GM18511 (cell line): Measurements from ENCODE around the gene CHST9.
"Not testable (repeated sequence)": the region's sequence is repeated elsewhere in the genome, so short reads cannot be mapped to it uniquely, and the experiment has no call there.

Source experiments
- ATAC-seq: cut with Tn5 transposase; IDR thresholded peaks from one replicate; pipeline ENCODE4 v1.9.1; 2021; ENCODE audit warnings: mild to moderate bottlenecking, moderate library complexity; ENCODE audit not compliant: unreplicated experiment

Gene CHST9

GRCh38 chr18:27010784-27011183 lies 174.3 kb downstream of the CHST9 start:
- ATAC-seq: no peak

GRCh38 chr18:27009293-27009692 lies 175.8 kb downstream of the CHST9 start:
- ATAC-seq: no peak

DNA sequence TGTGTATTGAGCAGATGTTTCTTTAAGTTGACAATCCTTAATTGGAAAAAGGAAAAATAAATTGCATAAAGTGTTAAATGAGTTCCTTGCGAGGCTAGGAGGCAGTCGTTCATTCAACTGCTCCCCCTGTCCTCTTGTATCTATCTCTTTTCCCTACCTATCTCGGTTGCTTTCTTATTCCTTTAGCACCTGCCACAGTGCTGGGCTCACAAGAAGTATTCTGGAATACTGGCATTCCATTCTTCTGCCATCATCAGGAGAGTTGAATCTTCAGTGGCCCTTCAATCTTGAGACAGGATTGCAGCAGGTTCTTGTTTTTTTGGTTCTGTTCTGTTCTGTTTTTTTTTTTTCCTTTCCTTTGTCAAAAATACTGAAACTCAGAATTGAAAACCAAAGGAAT lies 176.5 kb downstream of the CHST9 start:
- no peak for ATAC-seq

- no peak for ATAC-seq
Measured at GRCh38 chr18:27007880-27008279, 177.2 kb downstream of the CHST9 start.

- ATAC-seq: peak; percentile 76
Measured at GRCh38 chr18:27005589-27005988, 179.5 kb downstream of the CHST9 start.

DNA sequence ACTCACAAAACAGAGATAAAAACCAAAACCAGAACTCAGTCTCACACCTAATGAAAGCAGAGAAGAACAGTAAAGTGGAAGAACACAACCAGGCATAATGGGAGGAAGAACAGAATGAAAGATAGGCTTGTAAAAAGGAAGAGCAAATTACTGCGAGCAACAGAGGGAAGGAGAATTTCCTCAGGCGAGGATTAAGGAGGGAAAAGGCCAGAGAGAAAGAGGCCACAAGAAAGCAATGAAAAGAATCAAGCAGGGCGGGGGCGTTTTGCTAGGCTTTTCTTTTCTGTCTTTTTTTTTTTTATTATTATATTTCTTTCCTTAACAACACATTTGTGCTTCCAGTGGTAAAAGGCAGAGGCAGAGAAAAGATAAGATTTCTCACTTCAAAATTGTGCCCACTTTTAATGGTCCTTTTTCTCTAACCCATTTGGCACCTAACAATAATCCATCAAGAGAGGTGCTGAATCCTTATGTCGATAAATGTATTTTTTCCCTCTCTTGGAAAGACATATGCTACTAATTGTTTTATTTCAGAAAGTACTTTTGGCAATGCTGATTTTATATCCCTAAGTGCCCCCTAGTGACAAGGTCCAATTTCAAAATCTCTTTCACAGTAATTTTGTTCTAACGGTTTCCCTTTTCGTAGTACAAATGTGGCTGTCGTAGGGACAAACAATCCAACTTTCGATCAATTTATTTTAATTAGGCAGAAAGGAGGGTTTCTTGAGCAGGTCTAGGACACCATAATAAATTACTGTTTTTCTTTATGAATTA lies 180.9 kb downstream of the CHST9 start:
- ATAC-seq: no peak

- ATAC-seq: no peak
Measured at GRCh38 chr18:26999797-27000196, 185.3 kb downstream of the CHST9 start.

DNA sequence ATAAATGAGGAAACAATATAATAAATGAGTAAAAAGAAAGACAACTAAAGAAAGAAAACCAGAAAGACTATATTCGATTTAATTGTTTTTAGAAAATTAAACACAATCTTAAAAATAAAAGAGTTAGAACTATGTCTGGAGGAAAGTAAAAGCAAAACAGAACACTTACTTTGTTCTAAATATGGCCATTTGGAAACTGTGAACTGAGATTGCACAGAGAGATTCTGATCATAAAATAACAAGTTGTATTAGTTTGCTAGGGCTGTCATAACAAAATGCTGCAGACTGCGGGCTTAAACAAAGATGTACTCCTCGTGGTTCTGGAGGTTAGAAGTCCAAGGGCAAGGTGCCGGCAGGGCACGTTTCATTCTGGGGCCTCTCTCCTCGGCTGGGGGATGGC lies 191.5 kb downstream of the CHST9 start:
- peak; percentile 76 for ATAC-seq

GRCh38 chr18:26992926-26993325 lies 192.2 kb downstream of the CHST9 start:
- ATAC-seq: no peak

DNA sequence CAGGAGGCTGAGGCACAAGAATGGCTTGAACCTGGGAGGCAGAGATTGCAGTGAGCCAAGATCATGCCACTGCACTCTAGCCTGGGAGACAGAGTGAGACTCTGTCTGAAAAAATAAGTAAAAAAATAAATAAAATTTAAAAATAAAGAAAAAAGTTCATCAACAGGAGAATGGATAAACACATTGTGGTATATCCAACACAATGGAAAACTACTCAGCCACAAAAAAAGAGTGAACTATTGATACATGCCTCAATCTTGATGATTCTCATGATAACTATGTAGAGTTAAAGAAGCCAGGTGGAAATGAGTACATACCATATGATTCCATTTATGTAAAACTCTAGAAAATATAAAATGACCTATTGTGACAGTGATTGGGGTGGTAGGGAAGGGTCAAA lies 195.3 kb downstream of the CHST9 start:
- ATAC-seq: no peak

GRCh38 chr18:26981360-26982082 lies 203.6 kb downstream of the CHST9 start:
- ATAC-seq: no peak

GRCh38 chr18:26978812-26979341 lies 206.2 kb downstream of the CHST9 start:
- ATAC-seq: peak; percentile 99

GRCh38 chr18:26977781-26978180 lies 207.3 kb downstream of the CHST9 start:
- no peak for ATAC-seq

DNA sequence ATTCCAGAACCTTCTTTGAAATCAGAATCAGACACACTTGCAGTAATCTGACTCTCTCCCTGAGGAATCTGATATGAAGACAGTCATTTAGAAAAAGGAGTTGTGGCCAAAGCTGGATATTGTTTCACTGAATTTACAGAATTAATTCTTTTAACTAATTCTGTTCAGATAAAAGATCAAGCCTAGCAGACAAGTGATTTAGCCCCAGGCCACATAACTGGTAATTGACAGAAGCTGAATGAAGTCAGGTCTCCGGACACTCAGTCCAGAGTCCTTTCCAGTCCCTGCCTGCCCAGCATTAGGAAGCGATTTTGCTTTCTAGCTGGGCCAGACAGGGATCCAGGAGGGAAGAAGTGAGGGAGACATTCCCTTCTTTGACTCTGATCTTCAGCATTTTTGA lies 208.9 kb downstream of the CHST9 start:
- no peak for ATAC-seq

GRCh38 chr18:26972549-26972948 lies 212.6 kb downstream of the CHST9 start:
- not testable (repeated sequence) for ATAC-seq

DNA sequence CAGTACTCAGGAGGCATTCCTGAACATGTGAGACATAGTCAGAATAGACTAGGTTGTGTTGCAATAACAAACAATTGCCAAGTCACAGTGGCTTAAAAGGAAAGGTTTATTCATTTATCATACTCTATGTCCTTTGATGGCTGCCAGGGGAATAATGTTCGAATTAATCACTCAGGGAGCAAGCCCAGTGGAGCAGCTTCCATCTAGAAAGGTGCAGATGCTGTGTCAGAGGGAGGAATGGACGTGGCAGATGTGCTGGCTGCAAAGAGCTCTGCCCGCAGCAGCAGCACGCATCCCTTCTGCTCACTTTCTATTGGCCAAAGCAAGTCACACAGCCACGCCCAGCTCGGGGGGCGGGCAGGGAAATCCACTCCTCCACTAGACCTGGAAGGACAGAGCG lies 213.7 kb downstream of the CHST9 start:
- ATAC-seq: no peak

GRCh38 chr18:26970637-26971036 lies 214.5 kb downstream of the CHST9 start:
- no peak for ATAC-seq

DNA sequence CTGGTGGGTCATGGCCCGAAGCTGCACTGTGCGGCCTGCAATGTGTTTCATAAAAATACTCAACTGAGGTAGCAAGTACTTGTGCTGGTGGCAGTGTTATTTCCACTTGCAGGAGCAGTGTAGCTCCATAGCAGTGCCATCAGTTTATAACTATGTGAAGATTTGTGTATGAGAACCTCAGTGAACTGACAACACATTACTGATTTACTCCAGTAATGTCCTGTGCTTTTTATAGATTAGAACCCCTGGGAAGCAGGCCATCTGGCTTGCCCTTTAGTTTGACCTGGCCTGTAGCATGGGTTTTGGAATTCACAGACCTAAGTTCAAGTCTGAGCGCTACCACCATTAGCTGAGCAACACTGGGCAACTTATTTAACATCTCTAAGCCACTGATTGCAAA lies 219.9 kb downstream of the CHST9 start:
- ATAC-seq: no peak

GRCh38 chr18:26963292-26963691 lies 221.8 kb downstream of the CHST9 start:
- ATAC-seq: no peak

- no peak for ATAC-seq
Measured at GRCh38 chr18:26961839-26962238, 223.3 kb downstream of the CHST9 start.

- ATAC-seq: no peak
Measured at GRCh38 chr18:26960911-26961310, 224.2 kb downstream of the CHST9 start.

- no peak for ATAC-seq
Measured at GRCh38 chr18:26956863-26957262, 228.2 kb downstream of the CHST9 start.
